HG02678 (cell line): ENCODE results near the gene UTP4.
"Not testable (repeated sequence)": the region's sequence is repeated elsewhere in the genome, so short reads cannot be mapped to it uniquely, and the experiment has no call there.

ENCODE experiments used
- ATAC-seq: cut with Tn5 transposase; IDR thresholded peaks from one replicate; pipeline ENCODE4 v1.9.1; 2021; ENCODE audit warnings: mild to moderate bottlenecking, moderate library complexity; ENCODE audit not compliant: unreplicated experiment

UTP4 gene

GRCh38 chr16:69109486-69110270, 22.8 kb upstream of the UTP4 start:
- no peak for ATAC-seq

- no peak for ATAC-seq
Observed at GRCh38 chr16:69110406-69110805, 22.0 kb upstream of the UTP4 start.

- ATAC-seq, result no peak
Observed at GRCh38 chr16:69111216-69111875, 21.1 kb upstream of the UTP4 start.

- no peak for ATAC-seq
Observed at GRCh38 chr16:69111876-69112230, 20.6 kb upstream of the UTP4 start.

GRCh38 chr16:69112285-69113129, 19.9 kb upstream of the UTP4 start:
- ATAC-seq, result peak; percentile 56

GRCh38 chr16:69113216-69113615, 19.2 kb upstream of the UTP4 start:
- ATAC-seq, result no peak

- no peak for ATAC-seq
Observed at GRCh38 chr16:69114346-69114975, 18.0 kb upstream of the UTP4 start.

- no peak for ATAC-seq
Observed at GRCh38 chr16:69114976-69115355, 17.5 kb upstream of the UTP4 start.

- no peak for ATAC-seq
Observed at GRCh38 chr16:69115361-69115760, 17.1 kb upstream of the UTP4 start.

GRCh38 chr16:69115837-69116236, 16.6 kb upstream of the UTP4 start:
- no peak for ATAC-seq

GRCh38 chr16:69116256-69116875, 16.1 kb upstream of the UTP4 start:
- ATAC-seq, result no peak

- no peak for ATAC-seq
Observed at GRCh38 chr16:69116906-69117305, 15.5 kb upstream of the UTP4 start.

GRCh38 chr16:69118468-69118867, 14.0 kb upstream of the UTP4 start:
- no peak for ATAC-seq

GRCh38 chr16:69118994-69119393, 13.5 kb upstream of the UTP4 start:
- no peak for ATAC-seq

GRCh38 chr16:69119536-69119935, 12.9 kb upstream of the UTP4 start:
- no peak for ATAC-seq

GRCh38 chr16:69120096-69120664, 12.3 kb upstream of the UTP4 start:
- no peak for ATAC-seq

- ATAC-seq, result no peak
Observed at GRCh38 chr16:69123910-69124309, 8.5 kb upstream of the UTP4 start.

- not testable (repeated sequence) for ATAC-seq
Observed at GRCh38 chr16:69124406-69124805, 8.0 kb upstream of the UTP4 start.

- ATAC-seq, result not testable (repeated sequence)
Observed at GRCh38 chr16:69124961-69125360, 7.5 kb upstream of the UTP4 start.

GRCh38 chr16:69126221-69126620, 6.2 kb upstream of the UTP4 start:
- no peak for ATAC-seq
